Activated CD8-positive, alpha-beta memory T cell treated with anti-CD3 and anti-CD28 coated beads for 1 hour (primary cell): ENCODE measurements around the gene ENO1.

Experiments used
- DNase-seq, 2 donors: peaks; one replicate each; pipeline ENCODE4 v3.0.0-alpha.2; 2020; ENCODE audit warnings: low read depth in 1 of 2; ENCODE audit errors: extremely low read depth in 1 of 2

ENO1 gene

GRCh38 chr1:8814865-8815264 lies 63.6 kb downstream of the ENO1 start:
- DNase-seq, result no peak

GRCh38 chr1:8813991-8814390 lies 64.5 kb downstream of the ENO1 start:
- no peak for DNase-seq

GRCh38 chr1:8813016-8813763 lies 65.3 kb downstream of the ENO1 start:
- DNase-seq, result no peak

GRCh38 chr1:8812081-8812480 lies 66.4 kb downstream of the ENO1 start:
- no peak for DNase-seq
